Activated T-cell treated with anti-CD3 and anti-CD28 coated beads, Interleukin-2, amount 50 U/mL, for 72 hours (primary cell): ENCODE data around the gene TNFAIP8L3. TPM values are rescaled to one million over a fixed set of nuclear protein-coding genes. Genes with fewer than 3 reads are reported as not detected.
"Not testable (repeated sequence)": the region's sequence is repeated elsewhere in the genome, so short reads cannot be mapped to it uniquely, and the experiment has no call there.

Experiments used
- ATAC-seq, 2 donors: fragments of 150-1000 bp; cut with Tn5 transposase; replicated peaks in 1 of 2; 2 replicates each; pipeline ENCODE4 v1.10.0; 2021; ENCODE audit warnings: moderate library complexity in 2 of 2, mild to moderate bottlenecking in 1 of 2
- DNase-seq, 2 donors: peaks; one replicate each; pipeline ENCODE4 v3.0.0; 2021 to 2022; ENCODE audit warnings: mixed read lengths in 1 of 2
- H3K27ac Mint-ChIP-seq: one replicate; pipeline ENCODE4 v1.8.0; 2022; ENCODE audit warnings: mild to moderate bottlenecking, moderate library complexity, mixed read lengths
- H3K27me3 Mint-ChIP-seq: one replicate; pipeline ENCODE4 v1.8.0; 2022; ENCODE audit warnings: low read depth, mixed read lengths
- H3K36me3 Mint-ChIP-seq, 2 donors: one replicate each; pipeline ENCODE4 v1.8.0; 2022; ENCODE audit warnings: mixed read lengths in 2 of 2, mild to moderate bottlenecking in 1 of 2; ENCODE audit not compliant: insufficient read depth in 2 of 2
- H3K4me1 Mint-ChIP-seq: one replicate; pipeline ENCODE4 v1.8.0; 2022; ENCODE audit warnings: low read depth, mixed read lengths
- H3K4me3 Mint-ChIP-seq, 2 donors: one replicate each; pipeline ENCODE4 v1.8.0; 2022; ENCODE audit warnings: mild to moderate bottlenecking in 2 of 2, mixed read lengths in 2 of 2, moderate library complexity in 2 of 2
- H3K9me3 Mint-ChIP-seq, 2 donors: one replicate each; pipeline ENCODE4 v1.8.0; 2022; ENCODE audit warnings: mixed read lengths in 2 of 2
- total RNA-seq, 2 donors: library from RNA; stranded (reverse); gene quantifications; one replicate each; pipeline ENCODE4 v1.2.3, GENCODE V29; 2022

Gene TNFAIP8L3
- total RNA-seq, result under 1 TPM; 0.14 to 0.30 TPM

DNA sequence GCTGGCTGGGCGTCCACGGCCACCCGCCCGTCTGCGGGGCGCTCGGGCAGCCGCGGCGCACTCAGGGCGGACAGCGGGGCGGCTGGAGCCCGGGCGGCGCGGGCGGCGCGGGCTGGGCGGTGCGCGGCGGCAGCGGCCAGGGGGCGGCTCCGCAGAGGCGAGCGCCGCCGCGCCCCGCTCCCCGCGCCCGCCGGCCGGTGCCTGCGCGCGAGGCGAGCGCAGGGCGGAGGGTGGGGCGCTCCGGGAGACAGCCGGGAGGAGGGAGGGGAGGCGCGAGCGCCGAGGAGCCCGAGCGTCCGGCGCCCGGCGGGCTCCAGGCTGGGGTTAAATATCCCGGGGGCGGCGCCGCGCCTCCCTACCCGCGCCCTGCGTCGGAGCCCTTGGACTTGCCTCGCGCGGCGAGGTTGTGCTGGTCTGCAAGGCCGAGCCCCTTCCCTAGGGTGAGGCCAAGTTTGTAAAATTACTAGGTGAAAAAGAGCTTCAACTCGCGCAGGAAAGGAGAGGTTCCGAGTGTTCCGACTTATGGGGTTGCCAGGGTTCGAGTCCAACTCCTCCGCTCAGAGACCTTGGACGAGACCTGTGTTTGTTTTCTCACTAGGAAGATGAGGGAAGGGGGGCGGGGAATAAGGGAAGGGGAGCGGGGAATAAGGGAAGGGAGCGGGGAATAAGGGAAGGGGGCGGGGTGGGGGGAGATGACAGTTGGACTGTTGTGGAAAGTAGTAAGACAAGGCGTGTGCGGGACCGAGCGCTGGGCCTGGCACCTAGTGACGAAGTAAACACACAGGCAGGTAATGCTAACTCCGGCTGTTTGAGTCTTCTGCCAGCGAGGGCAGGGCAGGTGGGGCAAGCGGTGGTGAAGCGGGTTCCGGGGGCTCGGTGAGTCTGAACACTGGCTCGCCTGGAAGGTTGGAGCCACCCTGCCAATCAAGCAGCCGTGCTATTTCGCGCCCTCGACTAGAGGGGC, at the start of gene TNFAIP8L3:
TSS of gene TNFAIP8L3 (minus strand) at position 301 of the 964 bp plus-strand sequence. CDS start 311 bp downstream, outside the sequence.
- H3K27ac Mint-ChIP-seq, result no peak within 1 kb of the TSS
- ATAC-seq, result peak; percentile 54 to 72
- H3K4me1 Mint-ChIP-seq, result peaks cover 5% of the 10 kb centered on the region
- peaks cover 91% of the 10 kb centered on the region for H3K27me3 Mint-ChIP-seq
- H3K9me3 Mint-ChIP-seq, result no peaks in the 10 kb centered on the region
- peak within 1 kb of the TSS; percentile 70 to 81 for H3K4me3 Mint-ChIP-seq
- DNase-seq, result peak in 1 of 2 donors; percentile 8
- H3K36me3 Mint-ChIP-seq, result no peaks in the 10 kb centered on the region

DNA sequence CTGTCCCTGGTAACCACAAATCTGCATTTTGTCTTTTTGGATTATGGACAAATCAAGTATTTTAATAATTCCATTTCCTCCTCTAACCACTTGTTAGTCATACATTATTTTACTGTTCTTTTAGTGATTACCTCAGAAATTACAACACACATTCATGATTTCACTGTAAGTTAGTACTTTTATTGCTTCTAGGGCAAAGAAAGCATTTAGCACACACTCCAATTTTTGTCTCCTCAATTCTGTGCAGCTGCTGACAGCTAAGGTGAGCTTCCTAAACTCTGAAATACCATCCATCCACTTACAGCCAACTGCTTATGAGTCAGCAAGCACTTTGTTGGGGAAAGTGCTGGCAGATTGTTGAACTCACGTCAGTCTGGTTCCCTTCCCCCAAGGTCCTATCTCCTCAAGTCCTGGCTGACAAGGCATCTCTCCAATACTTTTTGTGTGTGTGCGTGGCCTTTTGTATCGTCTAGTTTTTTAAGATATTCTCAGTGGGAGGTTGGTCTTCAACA, 49.4 kb upstream of the TNFAIP8L3 start:
- DNase-seq (no peak), ATAC-seq (no peak)
- Mint-ChIP-seq H3K4me1 (no peaks in the 10 kb centered on the region), H3K36me3 (no peaks in the 10 kb centered on the region), H3K9me3 (peaks cover 0 to 3% of the 10 kb centered on the region in 2 donors), H3K27ac (no peak overlapping the region), H3K4me3 (no peak overlapping the region), H3K27me3 (peaks cover 7% of the 10 kb centered on the region)

DNA sequence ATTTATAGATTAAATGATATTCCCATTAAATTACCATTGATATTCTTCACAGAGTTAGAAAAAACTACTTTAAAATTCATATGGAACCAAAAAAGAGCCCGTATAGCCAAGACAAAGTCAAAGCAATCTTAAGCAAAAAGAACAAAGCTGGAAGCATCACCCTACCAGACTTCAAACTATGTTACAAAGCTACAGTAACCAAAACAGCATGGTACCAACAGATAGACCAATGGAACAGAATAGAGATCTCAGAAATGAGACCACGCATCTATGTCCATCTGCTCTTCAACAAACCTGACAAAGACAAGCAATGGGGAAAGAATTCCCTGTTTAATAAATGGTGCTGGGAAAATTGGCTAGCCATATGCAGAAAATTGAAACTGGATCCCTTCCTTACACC, 45.6 kb upstream of the TNFAIP8L3 start:
- not testable (repeated sequence) for ATAC-seq, H3K36me3 Mint-ChIP-seq, H3K4me3 Mint-ChIP-seq, DNase-seq, H3K27me3 Mint-ChIP-seq, H3K27ac Mint-ChIP-seq, H3K9me3 Mint-ChIP-seq, H3K4me1 Mint-ChIP-seq

DNA sequence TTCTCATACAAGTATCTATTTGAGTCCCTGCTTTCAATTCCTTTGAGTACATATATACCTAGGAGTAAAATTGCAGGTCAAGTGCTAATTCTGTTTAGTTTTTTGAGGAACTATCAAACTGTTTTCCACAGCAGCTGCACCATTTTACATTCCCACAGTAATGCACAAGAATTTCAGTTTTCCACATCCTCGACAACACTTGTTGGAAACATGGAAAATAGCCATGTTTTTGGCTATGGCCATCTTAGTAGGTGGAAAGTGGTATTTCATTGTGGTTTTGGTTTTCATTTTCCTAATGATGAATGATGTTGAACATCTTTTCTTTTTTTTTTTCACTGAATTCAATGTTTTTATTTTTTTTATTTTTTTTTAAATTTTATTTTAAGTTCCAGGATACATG, 44.4 kb upstream of the TNFAIP8L3 start:
- ATAC-seq, result no peak
- H3K27me3 Mint-ChIP-seq, result no peaks in the 10 kb centered on the region
- H3K9me3 Mint-ChIP-seq, result peaks cover 0 to 3% of the 10 kb centered on the region in 2 donors
- H3K4me3 Mint-ChIP-seq, result no peak overlapping the region
- no peaks in the 10 kb centered on the region for H3K36me3 Mint-ChIP-seq
- no peaks in the 10 kb centered on the region for H3K4me1 Mint-ChIP-seq
- DNase-seq, result no peak
- H3K27ac Mint-ChIP-seq, result no peak overlapping the region

DNA sequence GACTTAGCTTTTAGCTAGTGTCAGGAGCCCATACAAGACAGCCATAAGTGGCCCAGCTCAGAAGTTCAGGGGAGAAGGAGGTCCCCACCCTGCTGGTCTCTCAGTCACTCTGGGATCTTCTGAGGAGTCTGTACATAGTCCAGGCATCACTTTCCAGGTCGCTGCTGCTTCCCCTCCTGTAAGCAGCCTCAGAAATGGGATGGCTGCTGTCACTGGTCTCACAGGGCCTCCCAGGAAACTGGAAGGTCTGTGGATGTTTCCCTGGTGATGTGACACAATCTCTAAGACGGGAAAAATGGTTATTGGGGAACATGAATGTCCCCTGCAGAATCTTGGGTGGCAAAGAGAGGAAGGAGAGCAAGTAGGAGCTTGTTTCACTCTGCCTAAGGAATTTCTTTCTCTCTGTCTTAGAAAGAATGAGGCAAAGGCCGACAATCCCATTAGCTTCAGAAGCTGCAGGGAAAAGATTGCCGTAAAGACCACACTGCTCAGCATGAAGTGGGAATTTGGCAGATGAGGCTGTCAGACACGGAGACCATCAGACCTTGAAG, 43.2 kb upstream of the TNFAIP8L3 start:
- DNase-seq (no peak), ATAC-seq (no peak)
- Mint-ChIP-seq H3K36me3 (no peaks in the 10 kb centered on the region), H3K4me3 (no peak overlapping the region), H3K4me1 (no peaks in the 10 kb centered on the region), H3K27ac (no peak overlapping the region), H3K27me3 (no peaks in the 10 kb centered on the region), H3K9me3 (peaks cover 0 to 3% of the 10 kb centered on the region in 2 donors)

DNA sequence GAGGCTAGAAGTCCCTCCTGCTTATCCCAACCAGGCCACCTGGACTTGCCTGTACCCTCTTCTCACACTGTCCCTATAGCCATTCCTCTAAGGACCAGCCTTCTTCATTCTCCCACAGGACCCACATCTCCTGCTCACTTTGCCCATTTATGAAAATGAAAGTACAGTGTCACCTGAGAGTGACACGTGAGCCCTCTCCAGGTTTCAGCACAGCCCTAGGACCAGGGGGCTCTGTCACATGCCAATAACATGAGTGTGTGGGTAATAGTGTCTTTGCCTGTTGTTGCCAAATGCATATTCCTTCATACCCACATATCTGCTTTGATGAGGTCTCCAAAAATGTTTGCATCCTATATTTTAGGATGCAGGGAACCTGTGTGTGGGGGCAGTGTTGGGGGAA, 42.3 kb upstream of the TNFAIP8L3 start:
- H3K4me1 Mint-ChIP-seq, result no peaks in the 10 kb centered on the region
- no peaks in the 10 kb centered on the region for H3K27me3 Mint-ChIP-seq
- no peak for ATAC-seq
- no peaks in the 10 kb centered on the region for H3K36me3 Mint-ChIP-seq
- no peak overlapping the region for H3K27ac Mint-ChIP-seq
- no peak overlapping the region for H3K4me3 Mint-ChIP-seq
- no peak for DNase-seq
- peaks cover 0 to 3% of the 10 kb centered on the region in 2 donors for H3K9me3 Mint-ChIP-seq

DNA sequence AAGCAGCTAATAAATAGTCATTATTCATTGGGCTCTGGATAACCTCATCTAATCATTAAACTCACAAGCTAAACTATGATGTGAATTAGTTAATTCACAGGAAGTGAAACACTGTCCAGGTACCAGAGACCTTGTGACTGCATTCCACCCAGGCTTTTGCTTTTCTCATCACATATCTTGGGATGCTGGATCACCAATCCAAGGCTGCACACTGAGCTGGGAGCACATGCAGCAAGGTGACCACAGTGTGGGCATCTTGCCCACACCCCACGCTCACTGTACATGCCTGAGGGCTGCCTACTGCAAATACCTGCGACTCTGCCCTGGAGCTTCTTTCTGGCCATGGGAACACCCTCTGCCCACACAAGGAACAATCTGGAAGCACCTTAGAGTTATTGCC, 40.6 kb upstream of the TNFAIP8L3 start:
- Mint-ChIP-seq H3K27me3 (no peaks in the 10 kb centered on the region), H3K4me3 (no peak overlapping the region), H3K27ac (no peak overlapping the region), H3K36me3 (no peaks in the 10 kb centered on the region), H3K4me1 (no peaks in the 10 kb centered on the region), H3K9me3 (peaks cover 0 to under 1% of the 10 kb centered on the region in 2 donors)
- DNase-seq, result no peak
- no peak for ATAC-seq

DNA sequence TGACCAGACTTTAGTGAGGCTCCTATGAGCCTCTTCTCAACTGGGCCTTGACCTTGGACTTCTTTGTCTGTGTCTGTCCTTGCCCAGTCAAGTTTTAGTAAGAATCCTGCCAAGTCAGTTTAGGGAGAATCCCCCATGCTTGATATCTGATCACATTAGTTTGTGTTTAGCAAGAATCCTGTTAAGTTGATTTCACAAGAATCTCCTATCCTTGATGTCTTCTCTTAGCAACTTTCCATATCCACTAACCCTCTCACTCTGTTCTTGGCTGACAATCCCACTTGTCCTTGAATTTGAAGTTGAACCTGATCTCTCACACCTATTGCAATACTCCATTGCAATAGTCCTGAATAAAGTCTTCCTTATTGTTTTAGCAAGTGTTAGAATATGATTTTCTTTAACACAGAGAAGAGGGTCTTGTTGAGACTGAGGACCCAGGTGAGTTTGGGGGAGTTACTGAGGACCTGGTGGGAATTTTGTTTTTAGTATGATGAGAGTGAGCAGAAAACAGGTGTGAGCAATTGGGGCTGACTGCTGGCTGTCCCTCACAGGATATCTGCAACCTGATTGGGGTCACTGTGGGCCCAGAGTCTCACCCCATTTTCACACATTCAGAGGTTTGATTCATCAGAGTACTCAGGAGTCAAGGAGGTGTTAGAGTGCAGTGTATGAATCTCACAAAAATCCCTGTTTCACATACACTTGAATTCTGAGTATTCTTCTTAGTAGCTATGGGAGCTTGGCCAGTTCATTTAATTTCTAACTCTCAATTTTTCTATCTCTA, 39.9 kb upstream of the TNFAIP8L3 start:
- no peaks in the 10 kb centered on the region for H3K4me1 Mint-ChIP-seq
- H3K9me3 Mint-ChIP-seq, result no peaks in the 10 kb centered on the region
- no peak overlapping the region for H3K27ac Mint-ChIP-seq

DNA sequence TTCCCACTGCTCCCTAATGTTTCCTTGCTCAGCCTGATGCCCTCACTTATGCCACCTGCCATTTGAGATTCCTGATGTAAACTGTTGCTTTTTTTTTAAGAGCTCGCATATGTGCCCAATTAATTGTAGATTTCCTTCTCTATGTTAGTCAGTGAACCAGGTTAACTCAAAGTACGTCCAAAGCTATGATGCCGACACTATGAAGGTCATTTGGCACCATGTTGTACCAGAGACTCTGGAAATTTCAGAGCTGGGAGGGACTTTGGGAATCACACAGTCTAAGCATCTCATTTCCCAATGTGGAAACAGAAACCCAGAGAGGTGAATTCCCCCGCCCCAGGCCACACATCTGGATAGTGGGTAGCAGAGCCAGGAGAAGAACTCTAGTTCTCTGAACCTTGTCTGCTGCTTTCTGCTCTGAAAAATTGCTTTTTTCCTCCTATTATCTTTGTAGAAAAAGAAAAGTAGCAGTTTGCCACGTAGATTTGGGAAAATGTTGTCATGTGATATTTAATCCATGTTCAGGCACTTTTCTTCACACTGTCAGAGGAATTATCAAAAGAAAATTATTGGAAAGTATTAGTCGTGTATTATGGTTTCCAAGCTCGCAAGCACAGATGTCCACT, 38.5 kb upstream of the TNFAIP8L3 start:
- no peak for DNase-seq
- Mint-ChIP-seq H3K27me3 (no peaks in the 10 kb centered on the region), H3K4me3 (no peak overlapping the region), H3K36me3 (no peaks in the 10 kb centered on the region), H3K9me3 (no peaks in the 10 kb centered on the region), H3K27ac (no peak overlapping the region), H3K4me1 (no peaks in the 10 kb centered on the region)
- no peak for ATAC-seq

More for the DNA sequence above, 39.9 kb upstream of the TNFAIP8L3 start:
- DNase-seq (no peak), ATAC-seq (no peak)
- no peak overlapping the region for H3K4me3 Mint-ChIP-seq
- H3K36me3 Mint-ChIP-seq, result no peaks in the 10 kb centered on the region
- no peaks in the 10 kb centered on the region for H3K27me3 Mint-ChIP-seq

DNA sequence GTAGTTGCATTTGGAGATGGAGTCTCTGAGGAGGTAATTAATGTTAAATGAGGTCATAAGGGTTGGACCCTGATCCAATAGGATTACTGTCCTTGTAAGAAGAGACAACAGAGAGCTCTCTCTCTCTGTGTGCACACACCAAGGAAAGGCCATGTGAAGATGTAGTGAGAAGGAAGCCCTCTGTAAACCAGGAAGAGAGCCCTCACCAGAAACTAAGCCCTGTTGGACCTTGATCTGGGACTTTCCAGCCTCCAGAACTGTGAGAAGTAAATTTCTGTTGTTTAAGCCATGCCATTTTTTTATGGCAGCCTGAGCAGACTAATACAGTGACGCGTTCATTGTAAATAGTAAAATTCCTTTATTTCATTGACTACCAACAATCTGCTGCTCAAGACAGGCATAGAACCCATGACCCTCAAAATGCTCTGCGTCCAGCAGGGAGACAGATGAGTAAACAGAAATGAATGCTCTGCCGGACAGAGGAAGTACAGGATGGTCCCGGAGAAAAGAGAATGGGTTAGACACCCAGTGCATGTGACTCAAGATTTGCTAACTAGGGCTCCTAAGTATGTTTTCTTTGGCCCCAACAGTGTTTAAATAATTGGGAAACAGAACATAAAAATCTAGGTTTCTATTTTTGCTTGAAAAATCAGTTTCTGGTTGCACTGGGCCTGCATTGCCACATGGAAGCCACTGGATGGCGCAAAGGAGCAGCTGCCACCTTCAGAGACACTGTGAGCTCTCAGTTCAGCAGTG, 37.9 kb upstream of the TNFAIP8L3 start:
- peaks cover 3% of the 10 kb centered on the region for H3K27me3 Mint-ChIP-seq
- no peak overlapping the region for H3K4me3 Mint-ChIP-seq
- no peaks in the 10 kb centered on the region for H3K36me3 Mint-ChIP-seq
- no peak for ATAC-seq
- H3K4me1 Mint-ChIP-seq, result no peaks in the 10 kb centered on the region
- DNase-seq, result peak; percentile 12 to 23
- H3K27ac Mint-ChIP-seq, result no peak overlapping the region
- no peaks in the 10 kb centered on the region for H3K9me3 Mint-ChIP-seq

DNA sequence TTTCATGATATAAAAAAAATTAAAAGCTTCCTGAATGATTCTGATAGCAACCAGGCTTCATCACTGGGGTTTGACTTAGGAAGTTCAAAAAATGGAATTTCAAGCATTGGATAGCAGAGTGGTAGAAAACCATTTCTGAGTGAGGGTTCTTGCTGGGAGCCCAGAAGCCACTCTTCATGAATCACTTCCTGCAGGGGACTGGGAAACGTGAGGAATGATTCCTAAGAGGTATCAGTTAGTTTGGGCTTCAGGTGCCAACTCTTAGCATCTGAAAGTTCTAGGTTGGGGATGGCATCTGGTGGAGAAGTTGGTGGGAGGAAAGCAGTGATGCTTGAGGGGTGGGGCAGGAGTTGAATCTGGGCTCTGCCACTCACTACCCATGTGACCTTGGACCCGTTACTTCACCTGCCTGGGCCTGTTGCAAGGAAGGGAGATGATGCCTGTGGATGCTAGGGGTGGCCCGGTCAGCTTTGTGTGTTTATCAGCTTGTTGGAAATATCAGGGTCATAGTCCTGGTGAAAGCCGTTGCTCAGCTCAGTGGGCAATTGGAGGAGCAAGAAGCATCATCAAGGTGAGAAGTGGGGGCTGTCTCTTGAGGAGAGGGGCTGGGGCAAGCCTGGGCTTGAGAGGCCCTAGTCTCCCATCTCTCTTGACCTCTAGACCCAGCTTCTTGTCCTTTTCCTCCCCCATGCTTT, 37.0 kb upstream of the TNFAIP8L3 start:
- Mint-ChIP-seq H3K4me1 (no peaks in the 10 kb centered on the region), H3K36me3 (no peaks in the 10 kb centered on the region), H3K27me3 (peaks cover 10% of the 10 kb centered on the region), H3K4me3 (no peak overlapping the region), H3K9me3 (no peaks in the 10 kb centered on the region), H3K27ac (no peak overlapping the region)
- DNase-seq (no peak), ATAC-seq (no peak)

DNA sequence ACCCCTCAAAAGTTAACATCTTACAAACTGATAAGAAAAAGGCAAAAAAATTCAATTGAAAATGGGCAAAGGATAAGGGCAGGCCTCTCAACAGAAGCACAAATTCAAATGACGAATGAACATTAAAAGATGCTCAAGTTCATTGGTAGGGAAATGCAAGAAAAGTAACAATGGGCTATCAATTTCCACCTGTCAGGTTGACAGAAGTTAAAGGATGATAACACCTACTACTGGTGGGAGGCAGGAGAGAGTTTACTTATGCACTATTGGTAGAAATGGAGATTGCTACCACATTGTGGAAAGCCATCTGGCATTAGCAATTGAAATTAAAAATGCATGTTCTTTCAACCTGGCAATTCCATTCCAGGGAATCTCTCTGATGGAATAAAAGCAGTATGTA, 35.6 kb upstream of the TNFAIP8L3 start:
- H3K4me3 Mint-ChIP-seq, result no peak overlapping the region
- H3K9me3 Mint-ChIP-seq, result no peaks in the 10 kb centered on the region
- no peaks in the 10 kb centered on the region for H3K4me1 Mint-ChIP-seq
- H3K36me3 Mint-ChIP-seq, result no peaks in the 10 kb centered on the region
- DNase-seq (no peak), ATAC-seq (no peak)
- H3K27me3 Mint-ChIP-seq, result peaks cover 22% of the 10 kb centered on the region
- no peak overlapping the region for H3K27ac Mint-ChIP-seq
